GM10266 (cell line): ENCODE data around the gene VTI1A.

Experiments
- DNase-seq: peaks from one replicate; pipeline ENCODE4 v3.0.0; 2012; ENCODE audit errors: extremely low spot score
- CTCF ChIP-seq: IDR thresholded peaks from 2 replicates; pipeline ENCODE4 v1.5.1; 2012; ENCODE audit warnings: mild to moderate bottlenecking, low read depth; ENCODE audit not compliant: control insufficient read depth, insufficient read depth; ENCODE audit errors: missing control alignments

Gene VTI1A

GRCh38 chr10:112827951-112828350 lies 380.9 kb downstream of the VTI1A start:
- DNase-seq: no peak
- no peak for TF ChIP-seq CTCF

- DNase-seq: no peak
Measured at GRCh38 chr10:112831859-112832258, 384.8 kb downstream of the VTI1A start.

GRCh38 chr10:112832361-112832878 lies 385.4 kb downstream of the VTI1A start:
- no peak for TF ChIP-seq CTCF
- DNase-seq: no peak

More at GRCh38 chr10:112831859-112832258, 384.8 kb downstream of the VTI1A start:
- no peak for TF ChIP-seq CTCF

- TF ChIP-seq CTCF: no peak
Measured at GRCh38 chr10:112832959-112833358, 385.9 kb downstream of the VTI1A start.

GRCh38 chr10:112834751-112835181 lies 387.8 kb downstream of the VTI1A start:
- DNase-seq: no peak
- TF ChIP-seq CTCF: no peak

More at GRCh38 chr10:112832959-112833358, 385.9 kb downstream of the VTI1A start:
- no peak for DNase-seq

GRCh38 chr10:112835217-112835715 lies 388.3 kb downstream of the VTI1A start:
- no peak for TF ChIP-seq CTCF
- DNase-seq: no peak

- DNase-seq: no peak
- no peak for TF ChIP-seq CTCF
Measured at GRCh38 chr10:112835944-112836451, 389.0 kb downstream of the VTI1A start.
